ENCODE results near the gene TOMM22. TPM values are rescaled to one million over a fixed set of nuclear protein-coding genes. Genes with fewer than 3 reads are reported as not detected.

TOMM22 gene
- total RNA-seq, 1 experiment from 2014 or later: 146 TPM

- peak overlapping the region; percentile 32; the same call in 1 of the 2 replicates for H3K27ac Mint-ChIP-seq
- peaks cover 42% of the 10 kb centered on the region for H3K4me1 Mint-ChIP-seq
- DNase-seq (ENCODE audit: low spot score): no peak
- no peaks in the 10 kb centered on the region; the same call in 1 of the 2 replicates for H3K27me3 Mint-ChIP-seq (ENCODE audit: low read depth)
- no peak for TF ChIP-seq ZNF425 (CRISPR knock-in tag; conservative IDR thresholded peaks at IDR 0.05)
- no peak for TF ChIP-seq ZNF512 (CRISPR knock-in tag; IDR thresholded peaks at IDR 0.05; ENCODE audit: borderline replicate concordance)
- no peak for TF ChIP-seq RELA (CRISPR knock-in tag; IDR thresholded peaks at IDR 0.05; ENCODE audit: borderline replicate concordance)
- TF ChIP-seq GABPB1 (CRISPR knock-in tag; IDR thresholded peaks at IDR 0.05): no peak
- TF ChIP-seq SP1 (CRISPR knock-in tag; conservative IDR thresholded peaks at IDR 0.05): no peak
- no peak for TF ChIP-seq TCF7 (CRISPR knock-in tag; IDR thresholded peaks at IDR 0.05; ENCODE audit: low read depth)
- TF ChIP-seq E2F5 (CRISPR knock-in tag; IDR thresholded peaks at IDR 0.05): no peak
- no peak for TF ChIP-seq ATF3 (CRISPR knock-in tag; conservative IDR thresholded peaks at IDR 0.05)
- TF ChIP-seq USF2 (CRISPR knock-in tag; IDR thresholded peaks at IDR 0.05): no peak
- TF ChIP-seq ZNF121 (CRISPR knock-in tag; IDR thresholded peaks at IDR 0.05): no peak
- no peak for TF ChIP-seq NR3C1 (CRISPR knock-in tag; conservative IDR thresholded peaks at IDR 0.05; ENCODE audit: low read depth)
- TF ChIP-seq NFE2L1 (CRISPR knock-in tag; IDR thresholded peaks at IDR 0.05): no peak
- TF ChIP-seq CBFB (CRISPR knock-in tag; IDR thresholded peaks at IDR 0.05; ENCODE audit: low read depth): no peak
- no peak for TF ChIP-seq NR2C2 (CRISPR knock-in tag; IDR thresholded peaks at IDR 0.05)
- no peak for TF ChIP-seq ZNF232 (CRISPR knock-in tag; IDR thresholded peaks at IDR 0.05)
- no peak for TF ChIP-seq ZBTB43 (CRISPR knock-in tag; IDR thresholded peaks at IDR 0.05)
- no peak for TF ChIP-seq MLX (CRISPR knock-in tag; IDR thresholded peaks at IDR 0.05)
- no peak for TF ChIP-seq GRHL2 (CRISPR knock-in tag; IDR thresholded peaks at IDR 0.05; ENCODE audit: insufficient replicate concordance, severe bottlenecking)
- no peaks in the 10 kb centered on the region for H3K9me3 Mint-ChIP-seq
- CTCF ChIA-PET: interaction anchor here (1.1 to 1.7 kb wide), 5 partner anchors 17 to 172 kb away, joined by 3 to 7 read pairs (median 3); partner anchors contain the start of gene TOMM22
- peaks cover 11% of the 10 kb centered on the region for H3K36me3 Mint-ChIP-seq
- POLR2A ChIA-PET: no interaction called here
- peak overlapping the region; percentile 96 for H3K4me3 Mint-ChIP-seq
- no peak for ATAC-seq
Measured at GRCh38 chr22:38698407-38699094, 16.8 kb downstream of the TOMM22 start.

Measured in WTC11 (cell line).